ELR (cell line): Measurements from ENCODE around the gene SYF2.
"Not testable (repeated sequence)": the region's sequence is repeated elsewhere in the genome, so short reads cannot be mapped to it uniquely, and the experiment has no call there.

Source experiments
- DNase-seq: peaks from one replicate; pipeline ENCODE4 v3.0.0-alpha.2; 2015; ENCODE audit warnings: low read depth

SYF2 gene

GRCh38 chr1:25246600-25247023, 14.3 kb upstream of the SYF2 start:
- DNase-seq = peak; percentile 43

GRCh38 chr1:25245809-25246599, 13.7 kb upstream of the SYF2 start:
- peak; percentile 71 for DNase-seq

- DNase-seq = no peak
Measured at GRCh38 chr1:25245393-25245792, 13.1 kb upstream of the SYF2 start.

GRCh38 chr1:25243907-25244306, 11.6 kb upstream of the SYF2 start:
- DNase-seq = no peak

- peak; percentile 91 for DNase-seq
Measured at GRCh38 chr1:25239681-25240541, 7.6 kb upstream of the SYF2 start.

GRCh38 chr1:25238046-25238445, 5.7 kb upstream of the SYF2 start:
- no peak for DNase-seq

- not testable (repeated sequence) for DNase-seq
Measured at GRCh38 chr1:25236261-25236660, 4.0 kb upstream of the SYF2 start.

- DNase-seq = not testable (repeated sequence)
Measured at GRCh38 chr1:25235411-25235810, 3.1 kb upstream of the SYF2 start.

- peak; percentile 91 for DNase-seq
Measured at GRCh38 chr1:25232866-25233784, 823 bp upstream of the SYF2 start.

- peak; percentile 60 for DNase-seq
Measured at GRCh38 chr1:25223471-25223870, 8.8 kb downstream of the SYF2 start.

- no peak for DNase-seq
Measured at GRCh38 chr1:25222606-25223005, 9.7 kb downstream of the SYF2 start.

- DNase-seq = no peak
Measured at GRCh38 chr1:25220666-25221065, 11.6 kb downstream of the SYF2 start.

GRCh38 chr1:25219661-25220251, 12.5 kb downstream of the SYF2 start:
- DNase-seq = no peak

- no peak for DNase-seq
Measured at GRCh38 chr1:25217598-25218232, 14.6 kb downstream of the SYF2 start.

GRCh38 chr1:25217015-25217414, 15.3 kb downstream of the SYF2 start:
- DNase-seq = no peak

GRCh38 chr1:25216123-25216522, 16.2 kb downstream of the SYF2 start:
- no peak for DNase-seq

- DNase-seq = no peak
Measured at GRCh38 chr1:25212725-25213124, 19.6 kb downstream of the SYF2 start.

- DNase-seq = peak; percentile 12
Measured at GRCh38 chr1:25210728-25211127, 21.6 kb downstream of the SYF2 start.

- DNase-seq = no peak
Measured at GRCh38 chr1:25209516-25209915, 22.8 kb downstream of the SYF2 start.

- no peak for DNase-seq
Measured at GRCh38 chr1:25208561-25209222, 23.6 kb downstream of the SYF2 start.

- no peak for DNase-seq
Measured at GRCh38 chr1:25208092-25208491, 24.2 kb downstream of the SYF2 start.
